K562 (cell line): ENCODE results near the gene PPP1R12C. TPM values are rescaled to one million over a fixed set of nuclear protein-coding genes. Genes with fewer than 3 reads are reported as not detected.

ENCODE experiments used
- BHLHE40 ChIP-seq: IDR thresholded peaks from 2 replicates; pipeline ENCODE4 v1.6.1; 2011; ENCODE audit warnings: low read length, improper control_type of control experiment
- FOXJ3 ChIP-seq: sonication (generic); formaldehyde crosslinking; IDR thresholded peaks from 2 replicates; pipeline ENCODE4 v1.4.0; 2020; ENCODE audit warnings: mild to moderate bottlenecking, missing genetic modification reagents
- JUN ChIP-seq, 2 experiments: sonication (generic) in 1 of 2; formaldehyde crosslinking in 1 of 2; IDR thresholded peaks; 2 replicates each; pipeline versions ENCODE4 v1.6.1 to v1.8.0; 2012 to 2022; ENCODE audit warnings: borderline replicate concordance in 2 of 2, mild to moderate bottlenecking in 2 of 2, improper control_type of control experiment in 1 of 2, low read depth in 1 of 2, low read length in 1 of 2, missing genetic modification reagents in 1 of 2
- JUND ChIP-seq, 2 experiments: IDR thresholded peaks; 2 replicates in 1 of 2; 3 replicates in 1 of 2; pipeline ENCODE4 v1.6.1; 2011; ENCODE audit warnings: borderline replicate concordance in 2 of 2, low read depth in 2 of 2, low read length in 2 of 2, improper control_type of control experiment in 1 of 2, missing biosample characterization in 1 of 2, missing genetic modification characterization in 1 of 2, missing genetic modification reagents in 1 of 2
- RFX1 ChIP-seq: fragments of 450-650 bp; IDR thresholded peaks from 2 replicates; pipeline ENCODE4 v1.6.1; 2016; ENCODE audit warnings: mild to moderate bottlenecking, moderate library complexity
- YBX1 ChIP-seq: fragments of 450-650 bp; IDR thresholded peaks from 2 replicates; pipeline ENCODE4 v1.7.1; 2016; ENCODE audit warnings: mild to moderate bottlenecking
- ZC3H11A ChIP-seq: IDR thresholded peaks from 2 replicates; pipeline ENCODE4 v1.6.1; 2012; ENCODE audit warnings: low read depth, low read length, improper control_type of control experiment
- polyA plus RNA-seq, 8 experiments: library from polyadenylated mRNA; depleted of rRNA in 4 of 8; stranded (reverse) in 5 of 8; unstranded in 3 of 8; fragments of >200 nt; fragmentation: Nextera tagmentation in 2 of 8; fragmentation: Illumina TruSeq in 1 of 8; extraction: Ambion mirVana in 2 of 8; extraction: Trizol in 1 of 8; gene quantifications; 2 replicates each; pipeline versions ENCODE4 v1.2.1 to v1.2.3, GENCODE V29; 2011 to 2014; ENCODE audit warnings: inconsistent platforms in 1 of 8, missing spikeins in 1 of 8
- total RNA-seq, 7 experiments: library from RNA; depleted of rRNA in 6 of 7; stranded (reverse); fragments of >200 nt in 6 of 7; fragmentation: Illumina TruSeq in 2 of 7; extraction: Trizol in 2 of 7; gene quantifications; 2 replicates each; pipeline versions ENCODE4 v1.2.1 to v1.2.3, GENCODE V29; 2011 to 2021; ENCODE audit warnings: low replicate concordance in 1 of 7
- TF ChIP-seq, protein P1 (sequence below), 2 experiments: fragments of 450-650 bp; conservative IDR thresholded peaks; 2 replicates each; pipeline ENCODE4 v1.6.1; 2017; ENCODE audit warnings: mild to moderate bottlenecking in 2 of 2, moderate library complexity in 2 of 2
- TF ChIP-seq, protein P2 (sequence below), 2 experiments: IDR thresholded peaks; 2 replicates each; pipeline ENCODE4 v1.6.1; 2011; ENCODE audit warnings: borderline replicate concordance in 1 of 2, control low read depth in 1 of 2, low read depth in 1 of 2, low read length in 1 of 2, mild to moderate bottlenecking in 1 of 2, mixed read lengths in 1 of 2, moderate library complexity in 1 of 2; ENCODE audit not compliant: insufficient read depth in 1 of 2, insufficient read length in 1 of 2, poor library complexity in 1 of 2, severe bottlenecking in 1 of 2; ENCODE audit errors: extremely low read depth in 1 of 2
- TF ChIP-seq, protein P3 (sequence below): fragments of 250-450 bp; sonication (Bioruptor Pico); IDR thresholded peaks from 2 replicates; pipeline ENCODE4 v1.6.1; 2021; ENCODE audit warnings: mild to moderate bottlenecking

The PPP1R12C gene
- total and polyA plus RNA-seq, 9 of the 15 experiments (the other 6 are each of a cell fraction or from before 2014, with no cell fraction given) = 1.8 to 136 (median 33.7) TPM

DNA sequence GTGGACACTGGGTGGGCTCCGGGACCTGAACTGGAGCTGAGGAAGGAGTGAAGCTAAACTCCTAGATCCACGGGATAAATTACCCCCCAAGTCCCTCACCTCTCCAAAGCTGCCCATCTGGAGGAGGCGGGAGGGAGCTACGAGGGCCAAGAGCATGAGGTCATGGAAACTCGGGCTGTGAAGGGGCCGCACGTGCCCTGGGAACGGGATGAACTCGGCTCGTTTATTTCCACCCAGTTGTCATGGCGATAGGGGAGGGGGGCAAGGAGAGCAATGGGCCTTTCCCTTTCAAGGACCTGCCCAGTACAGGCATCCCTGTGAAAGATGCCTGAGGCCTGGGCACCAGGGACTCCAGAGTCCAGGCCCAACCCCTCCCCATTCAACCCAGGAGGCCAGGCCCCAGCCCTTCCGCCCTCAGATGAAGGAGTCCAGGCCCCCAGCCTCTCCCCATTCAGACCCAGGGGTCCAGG, 3.8 kb downstream of the PPP1R12C start (continued):
- TF ChIP-seq, protein P1, sequence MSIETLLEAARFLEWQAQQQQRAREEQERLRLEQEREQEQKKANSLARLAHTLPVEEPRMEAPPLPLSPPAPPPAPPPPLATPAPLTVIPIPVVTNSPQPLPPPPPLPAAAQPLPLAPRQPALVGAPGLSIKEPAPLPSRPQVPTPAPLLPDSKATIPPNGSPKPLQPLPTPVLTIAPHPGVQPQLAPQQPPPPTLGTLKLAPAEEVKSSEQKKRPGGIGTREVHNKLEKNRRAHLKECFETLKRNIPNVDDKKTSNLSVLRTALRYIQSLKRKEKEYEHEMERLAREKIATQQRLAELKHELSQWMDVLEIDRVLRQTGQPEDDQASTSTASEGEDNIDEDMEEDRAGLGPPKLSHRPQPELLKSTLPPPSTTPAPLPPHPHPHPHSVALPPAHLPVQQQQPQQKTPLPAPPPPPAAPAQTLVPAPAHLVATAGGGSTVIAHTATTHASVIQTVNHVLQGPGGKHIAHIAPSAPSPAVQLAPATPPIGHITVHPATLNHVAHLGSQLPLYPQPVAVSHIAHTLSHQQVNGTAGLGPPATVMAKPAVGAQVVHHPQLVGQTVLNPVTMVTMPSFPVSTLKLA (conservative IDR thresholded peaks at IDR 0.05) = peak in 1 of 2 experiments; percentile 48; a peak in 2 of 4 replicates
- TF ChIP-seq BHLHE40 = peak; percentile 98
- TF ChIP-seq, protein P2, sequence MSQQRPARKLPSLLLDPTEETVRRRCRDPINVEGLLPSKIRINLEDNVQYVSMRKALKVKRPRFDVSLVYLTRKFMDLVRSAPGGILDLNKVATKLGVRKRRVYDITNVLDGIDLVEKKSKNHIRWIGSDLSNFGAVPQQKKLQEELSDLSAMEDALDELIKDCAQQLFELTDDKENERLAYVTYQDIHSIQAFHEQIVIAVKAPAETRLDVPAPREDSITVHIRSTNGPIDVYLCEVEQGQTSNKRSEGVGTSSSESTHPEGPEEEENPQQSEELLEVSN (IDR thresholded peaks at IDR 0.05; ENCODE audit: borderline replicate concordance in 1 of 2, extremely low read depth in 1 of 2, insufficient read depth in 1 of 2, insufficient read length in 1 of 2, low read depth in 1 of 2, low read length in 1 of 2, poor library complexity in 1 of 2, severe bottlenecking in 1 of 2) = peak; percentile 26 to 74
- TF ChIP-seq ZC3H11A = no peak
- TF ChIP-seq YBX1 = no peak
- TF ChIP-seq RFX1 = peak; percentile 94
- TF ChIP-seq JUND (IDR thresholded peaks at IDR 0.05; ENCODE audit: borderline replicate concordance, low read depth, low read length) = peak; percentile 29; the same call in 1 of the 2 replicates
- TF ChIP-seq JUND (tag; IDR thresholded peaks at IDR 0.05; ENCODE audit: borderline replicate concordance, low read depth, low read length) = no peak
- 0 out of 2 replicates have a peak, but pooled peaks have one; percentile 33 for TF ChIP-seq JUN (IDR thresholded peaks at IDR 0.05; ENCODE audit: borderline replicate concordance, low read depth, low read length)
- 0 out of 2 replicates have a peak, but pooled peaks have one; percentile 74 for TF ChIP-seq JUN (CRISPR knock-in tag; IDR thresholded peaks at IDR 0.05; ENCODE audit: borderline replicate concordance)
- TF ChIP-seq, protein P3, sequence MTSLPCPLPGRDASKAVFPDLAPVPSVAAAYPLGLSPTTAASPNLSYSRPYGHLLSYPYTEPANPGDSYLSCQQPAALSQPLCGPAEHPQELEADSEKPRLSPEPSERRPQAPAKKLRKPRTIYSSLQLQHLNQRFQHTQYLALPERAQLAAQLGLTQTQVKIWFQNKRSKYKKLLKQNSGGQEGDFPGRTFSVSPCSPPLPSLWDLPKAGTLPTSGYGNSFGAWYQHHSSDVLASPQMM (CRISPR knock-in tag) = no peak
- 0 out of 2 replicates have a peak, but pooled peaks have one; percentile 58 for TF ChIP-seq FOXJ3 (CRISPR knock-in tag)
